H1 (cell line): ENCODE data around the gene NUBPL. TPM values are rescaled to one million over a fixed set of nuclear protein-coding genes. Genes with fewer than 3 reads are reported as not detected.

Source experiments
- CTCF ChIA-PET: fragments of 300-600 bp; sonication (Branson Sonifier 250); formaldehyde crosslinking; loops from one replicate; lab custom pipeline; 2021; ENCODE audit not compliant: partially characterized antibody; lab: Charles Lee
- POLR2A ChIA-PET: fragments of 300-600 bp; sonication (Branson Sonifier 250); formaldehyde crosslinking; loops from one replicate; lab custom pipeline; 2021; ENCODE audit warnings: inconsistent platforms; ENCODE audit not compliant: partially characterized antibody; lab: Charles Lee
- DNase-seq, 2 experiments: peaks; one replicate each; pipeline versions ENCODE4 v3.0.0 to v3.0.0-alpha.2; 2010 to 2022; ENCODE audit warnings: low spot score in 2 of 2, low read depth in 1 of 2, mixed read lengths in 1 of 2
- FAIRE-seq: peaks from 2 replicates; lab custom pipeline; 2011; peaks lifted over from hg19 to GRCh38; lab: Jason Lieb, UNC
- H2AFZ ChIP-seq: 2 replicates; pipeline ENCODE4 v1.8.1; 2012; ENCODE audit warnings: low read length, inconsistent platforms
- H2AK5ac ChIP-seq: 2 replicates; pipeline ENCODE4 v1.6.1; 2013; ENCODE audit warnings: low read depth, low read length
- H2BK120ac ChIP-seq: replicated peaks from 2 replicates; pipeline ENCODE3; 2013; ENCODE audit warnings: low read depth, low read length, inconsistent platforms
- H2BK12ac ChIP-seq: 2 replicates; pipeline ENCODE4 v1.6.1; 2013; ENCODE audit warnings: low read depth, low read length
- H2BK15ac ChIP-seq: 2 replicates; pipeline ENCODE4 v1.6.1; 2013; ENCODE audit warnings: low read length
- H2BK20ac ChIP-seq: 2 replicates; pipeline ENCODE4 v1.6.1; 2013; ENCODE audit warnings: low read length
- H2BK5ac ChIP-seq: 2 replicates; pipeline ENCODE4 v1.6.1; 2013; ENCODE audit warnings: low read depth, low read length
- H3K14ac ChIP-seq: 2 replicates; pipeline ENCODE4 v1.6.1; 2013; ENCODE audit warnings: inconsistent platforms; ENCODE audit not compliant: insufficient read length
- H3K18ac ChIP-seq: 2 replicates; pipeline ENCODE4 v1.6.1; 2013; ENCODE audit warnings: low read length; ENCODE audit errors: extremely low read depth
- H3K23ac ChIP-seq: 2 replicates; pipeline ENCODE4 v1.6.1; 2013; ENCODE audit warnings: inconsistent platforms; ENCODE audit not compliant: insufficient read length
- H3K23me2 ChIP-seq: 2 replicates; pipeline ENCODE4 v1.6.1; 2013; ENCODE audit warnings: low read depth, low read length
- H3K27ac ChIP-seq: 2 replicates; pipeline ENCODE4 v1.6.1; 2011; ENCODE audit warnings: low read depth, low read length, inconsistent platforms
- H3K27me3 ChIP-seq, 4 experiments: replicated peaks in 1 of 4; 1 replicate in 1 of 4; 2 replicates in 3 of 4; pipeline versions ENCODE4 v1.6.1 to v1.8.1; 2011 to 2013; ENCODE audit warnings: low read length in 3 of 4, mild to moderate bottlenecking in 3 of 4, inconsistent platforms in 2 of 4, mixed read lengths in 2 of 4, moderate library complexity in 1 of 4; ENCODE audit not compliant: control insufficient read depth in 3 of 4, insufficient read depth in 3 of 4; ENCODE audit errors: extremely low read depth in 1 of 4
- H3K36me3 ChIP-seq, 4 experiments: 2 replicates each; pipeline versions ENCODE4 v1.6.1 to v1.8.1; 2011 to 2013; ENCODE audit warnings: mild to moderate bottlenecking in 4 of 4, low read length in 3 of 4, moderate library complexity in 2 of 4, control low read depth in 1 of 4, inconsistent platforms in 1 of 4; ENCODE audit not compliant: insufficient read depth in 4 of 4, control insufficient read depth in 2 of 4
- H3K4ac ChIP-seq: replicated peaks from 2 replicates; pipeline ENCODE3; 2013; ENCODE audit warnings: low read length, low read depth, mixed read lengths, inconsistent platforms; ENCODE audit not compliant: insufficient read length
- H3K4me1 ChIP-seq, 4 experiments: replicated peaks in 1 of 4; 1 replicate in 1 of 4; 2 replicates in 3 of 4; pipeline versions ENCODE4 v1.6.1 to v1.8.1; 2011 to 2013; ENCODE audit warnings: low read length in 3 of 4, inconsistent platforms in 2 of 4, mixed read lengths in 1 of 4; ENCODE audit not compliant: insufficient read depth in 4 of 4, control insufficient read depth in 3 of 4
- H3K4me2 ChIP-seq, 2 experiments: 2 replicates each; pipeline versions ENCODE4 v1.6.1 to v1.8.1; 2011 to 2013; ENCODE audit warnings: low read depth in 2 of 2, low read length in 2 of 2, control low read depth in 1 of 2, inconsistent platforms in 1 of 2, mild to moderate bottlenecking in 1 of 2; ENCODE audit not compliant: insufficient read depth in 1 of 2
- H3K4me3 ChIP-seq, 4 experiments: fragments of 200-600, 300-600 bp in 1 of 4; sonication (generic), shearing (Covaris generic), sonication (Bioruptor Twin) in 1 of 4; 2 replicates each; pipeline versions ENCODE4 v1.5.1 to v1.8.1; 2011 to 2016; ENCODE audit warnings: low read length in 4 of 4, low read depth in 3 of 4, control low read depth in 2 of 4, inconsistent platforms in 2 of 4, mild to moderate bottlenecking in 2 of 4, mixed read lengths in 1 of 4, moderate library complexity in 1 of 4; ENCODE audit not compliant: insufficient read depth in 2 of 4; ENCODE audit errors: extremely low read depth in 1 of 4
- H3K56ac ChIP-seq: replicated peaks from 2 replicates; pipeline ENCODE3; 2013; ENCODE audit warnings: low read depth, mild to moderate bottlenecking, mixed read lengths, low read length, inconsistent platforms; ENCODE audit not compliant: insufficient read length
- H3K79me1 ChIP-seq: 2 replicates; pipeline ENCODE4 v1.6.1; 2013; ENCODE audit warnings: low read depth, low read length, control low read depth
- H3K79me2 ChIP-seq, 2 experiments: 2 replicates each; pipeline versions ENCODE4 v1.6.1 to v1.8.1; 2012 to 2013; ENCODE audit warnings: low read length in 2 of 2, mild to moderate bottlenecking in 2 of 2, inconsistent platforms in 1 of 2; ENCODE audit not compliant: insufficient read depth in 2 of 2, control insufficient read depth in 1 of 2
- H3K9ac ChIP-seq, 4 experiments: replicated peaks in 1 of 4; 1 replicate in 1 of 4; 2 replicates in 3 of 4; pipeline versions ENCODE4 v1.6.1 to v1.8.1; 2011 to 2013; ENCODE audit warnings: low read depth in 3 of 4, low read length in 3 of 4, control low read depth in 2 of 4, mild to moderate bottlenecking in 2 of 4, moderate library complexity in 2 of 4, inconsistent platforms in 1 of 4; ENCODE audit errors: extremely low read depth in 1 of 4
- H3K9me3 ChIP-seq, 2 experiments: 2 replicates each; pipeline versions ENCODE4 v1.6.1 to v1.8.1; 2012 to 2013; ENCODE audit warnings: mild to moderate bottlenecking in 2 of 2, moderate library complexity in 2 of 2, control low read depth in 1 of 2, inconsistent platforms in 1 of 2, low read depth in 1 of 2, low read length in 1 of 2, mixed read lengths in 1 of 2; ENCODE audit not compliant: insufficient read depth in 2 of 2
- H4K20me1 ChIP-seq, 2 experiments: replicated peaks in 1 of 2; 2 replicates each; pipeline versions ENCODE3 to v1.8.1; 2011 to 2013; ENCODE audit warnings: inconsistent platforms in 2 of 2, low read length in 2 of 2, mild to moderate bottlenecking in 1 of 2; ENCODE audit not compliant: insufficient read depth in 2 of 2, control insufficient read depth in 1 of 2
- H4K5ac ChIP-seq: 2 replicates; pipeline ENCODE4 v1.6.1; 2013; ENCODE audit warnings: low read length, low read depth, mixed read lengths, inconsistent platforms; ENCODE audit not compliant: insufficient read length
- H4K8ac ChIP-seq: 2 replicates; pipeline ENCODE4 v1.8.0; 2013; ENCODE audit warnings: mild to moderate bottlenecking, moderate library complexity, low read length, inconsistent platforms; ENCODE audit not compliant: insufficient read depth; ENCODE audit errors: extremely low read depth
- H4K91ac ChIP-seq: replicated peaks from 2 replicates; pipeline ENCODE3; 2013; ENCODE audit warnings: low read length, mixed read lengths, inconsistent platforms; ENCODE audit not compliant: insufficient read length
- RBBP5 ChIP-seq: IDR thresholded peaks from 2 replicates; pipeline ENCODE4 v1.7.1; 2012; ENCODE audit warnings: low read depth, mild to moderate bottlenecking, inconsistent platforms, low read length, moderate library complexity, borderline replicate concordance
- ZNF274 ChIP-seq: IDR thresholded peaks from 2 replicates; pipeline ENCODE4 v1.7.0; 2012; ENCODE audit warnings: low read length, borderline replicate concordance; ENCODE audit errors: extremely low read depth
- WGBS, 2 experiments: shearing (Covaris generic) in 1 of 2; methylation state at CpG; one replicate each; pipeline versions ENCODE4 v1.1.6 to v1.1.7; 2013 to 2015; ENCODE audit warnings: low lambda C conversion rate in 2 of 2, mixed read lengths in 2 of 2, inconsistent platforms in 1 of 2, low coverage in 1 of 2, missing lambda C conversion rate in 1 of 2; ENCODE audit not compliant: insufficient replicate concordance in 2 of 2, insufficient coverage in 1 of 2, insufficient read length in 1 of 2; ENCODE audit errors: extremely low coverage in 1 of 2, missing lambda C conversion rate in 1 of 2; 5-methylcytosine and 5-hydroxymethylcytosine counted together
- polyA plus RNA-seq, 7 experiments: library from polyadenylated mRNA; depleted of rRNA in 3 of 7; stranded (reverse) in 5 of 7; unstranded in 2 of 7; fragments of >200 nt in 5 of 7; fragments of 200-250 nt in 2 of 7; gene quantifications; 1 replicate in 5 of 7; 2 replicates in 1 of 7; 4 replicates in 1 of 7; pipeline versions ENCODE4 v1.2.1 to v1.2.3, GENCODE V29; 2011 to 2013; ENCODE audit warnings: missing spikeins in 2 of 7, mixed read lengths in 2 of 7
- small RNA-seq: library from polyadenylated mRNA; stranded (forward); fragments of <200 nt; extraction: miRNeasy Mini kit (QIAGEN cat#:217004); gene quantifications from one replicate; pipeline ENCODE3, GENCODE V24; 2013; ENCODE audit not compliant: insufficient read depth
- total RNA-seq: library from RNA; stranded (reverse); fragmentation: NEBNext Ultra II Directional; extraction: Animal tissue kit (Norgen Biotek cat#: 25700); gene quantifications from 2 replicates; pipeline ENCODE4 v1.2.1, GENCODE V29; 2021

The NUBPL gene
- total and polyA plus RNA-seq, 2 of the 8 experiments (the other 6 are each of a cell fraction or from before 2014, with no cell fraction given): 1.6 to 6.8 TPM

DNA sequence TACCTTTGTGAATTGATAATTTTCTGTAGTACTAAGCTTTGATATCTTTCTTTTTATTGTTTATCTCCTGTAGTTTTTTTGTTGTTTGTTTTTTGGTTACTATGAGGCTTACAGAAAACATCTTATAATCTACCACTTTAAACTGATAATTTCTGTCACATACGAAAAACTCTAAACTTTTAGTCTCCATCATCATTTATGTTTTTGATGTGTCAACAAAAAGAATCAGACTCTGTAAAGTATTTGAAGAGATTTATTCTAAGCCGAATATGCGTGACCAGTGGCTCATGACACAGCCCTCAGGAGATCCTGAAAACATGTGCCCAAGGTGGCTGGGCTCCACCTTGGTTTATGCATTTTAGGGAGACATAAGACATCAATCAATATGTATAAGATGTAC lies 348.8 kb downstream of the NUBPL start:
- Histone ChIP-seq H2AFZ (no peak overlapping the region), H3K9me3 (peaks cover 0 to 4% of the 10 kb centered on the region in 2 experiments; a peak in 2 of 4 replicates), H3K18ac (no peak overlapping the region), H2BK15ac (no peak overlapping the region), H3K27ac (no peak overlapping the region), H2BK12ac (no peak overlapping the region), H3K4me2 (no peak overlapping the region), H3K23ac (no peak overlapping the region), H3K79me2 (no peaks in the 10 kb centered on the region), H3K4me1 (no peaks in the 10 kb centered on the region), H2AK5ac (no peak overlapping the region), H4K8ac (no peak overlapping the region), H3K23me2 (no peaks in the 10 kb centered on the region), H3K4me3 (no peak overlapping the region), H4K20me1 (no peaks in the 10 kb centered on the region), H3K79me1 (no peaks in the 10 kb centered on the region), H3K56ac (no peak overlapping the region), H3K27me3 (no peaks in the 10 kb centered on the region), H4K91ac (no peak overlapping the region), H3K9ac (no peak overlapping the region), H2BK120ac (no peak overlapping the region), H3K4ac (no peak overlapping the region), H3K14ac (no peak overlapping the region), H4K5ac (no peak overlapping the region), H2BK5ac (no peak overlapping the region), H2BK20ac (no peak overlapping the region), H3K36me3 (no peaks in the 10 kb centered on the region; a peak in 1 of 8 replicates)
- CTCF ChIA-PET: no interaction called here
- TF ChIP-seq RBBP5: no peak
- no peak for TF ChIP-seq ZNF274
- POLR2A ChIA-PET: no interaction called here
- 91% methylated on average over 3 of the region's 3 CpGs; no CpG with 5 or more reads in 1 of the 2 experiments for WGBS, 2 experiments
- FAIRE-seq: no peak
- no peak for DNase-seq

Small RNA genes within 50 kb of the gene (small RNA-seq; reads per million reads assigned to genes)
- not detected for gene RNU6-455P
- not detected for gene RNU6-602P

Other genes starting within 250 kb of the NUBPL start
- 36.2 and 37.8 TPM in 2 replicates for gene HEATR5A, start 140.9 kb upstream of the NUBPL start, total RNA-seq
- gene HEATR5A, start 140.9 kb upstream of the NUBPL start, polyA plus RNA-seq (2011; rRNA removed): 6.7 and 9.0 TPM in 2 replicates
- gene DTD2, start 103.9 kb upstream of the NUBPL start, total RNA-seq: 19.5 and 24.4 TPM in 2 replicates
- 12.0 and 18.2 TPM in 2 replicates for gene DTD2, start 103.9 kb upstream of the NUBPL start, polyA plus RNA-seq (2011; rRNA removed)
- not detected in 2 replicates for gene GPR33, start 73.4 kb upstream of the NUBPL start, total RNA-seq
- not detected in 2 replicates for gene GPR33, start 73.4 kb upstream of the NUBPL start, polyA plus RNA-seq (2011; rRNA removed)